ENCODE data around the gene PDSS1.

PDSS1 gene

DNA sequence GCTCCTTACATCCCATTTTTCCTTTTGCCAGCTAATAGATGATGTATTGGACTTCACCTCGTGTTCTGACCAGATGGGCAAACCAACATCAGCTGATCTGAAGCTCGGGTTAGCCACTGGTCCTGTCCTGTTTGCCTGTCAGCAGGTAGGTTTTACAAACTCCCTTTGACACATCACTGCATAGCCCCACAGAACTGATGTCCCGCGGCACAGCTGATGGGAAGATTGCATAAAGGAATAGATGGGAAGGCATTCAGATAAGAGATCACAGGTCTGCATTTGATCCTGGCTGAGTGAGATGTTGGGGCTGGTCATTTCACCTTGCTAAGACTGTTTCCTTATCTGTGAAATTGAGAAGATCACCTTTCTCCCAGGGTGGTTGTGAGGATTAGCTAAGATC lies 37.9 kb downstream of the PDSS1 start:
- no peak overlapping the region for H2AFZ ChIP-seq (ENCODE audit: low read length)
- H3K9me3 ChIP-seq (replicated peaks; ENCODE audit: insufficient read depth, low read length), result no peaks in the 10 kb centered on the region
- H4K20me1 ChIP-seq (ENCODE audit: insufficient read depth, low read length), result no peaks in the 10 kb centered on the region
- peaks cover 4% of the 10 kb centered on the region; the same call in 1 of the 2 replicates for H3K36me3 ChIP-seq (replicated peaks; ENCODE audit: insufficient read depth, low read length)
- TF ChIP-seq EZH2phosphoT487 (IDR thresholded peaks at IDR 0.05; ENCODE audit: low read length), result no peak
- no peak for TF ChIP-seq CTCF (IDR thresholded peaks at IDR 0.05; ENCODE audit: low read length)
- no peak for TF ChIP-seq EZH2 (optimal IDR thresholded peaks at IDR 0.05; ENCODE audit: low read depth, low read length)
- no peaks in the 10 kb centered on the region for H3K9me2 ChIP-seq (replicated peaks; ENCODE audit: insufficient read depth, low read length)
- H3F3A ChIP-seq (ENCODE audit: insufficient read depth, low read length), result peaks cover 30% of the 10 kb centered on the region
- peaks cover 25% of the 10 kb centered on the region for H3K4me1 ChIP-seq (ENCODE audit: low read length)
- no peak overlapping the region for H3K4me2 ChIP-seq (ENCODE audit: low read depth, low read length)
- no peak for DNase-seq
- H3K9ac ChIP-seq (ENCODE audit: low read length), result no peak overlapping the region
- H3K27me3 ChIP-seq (replicated peaks; ENCODE audit: insufficient read depth, low read length), result no peaks in the 10 kb centered on the region
- H3K27ac ChIP-seq (ENCODE audit: low read length), result no peak overlapping the region
- peaks cover 11% of the 10 kb centered on the region; the same call in 1 of the 2 replicates for H3K79me2 ChIP-seq (ENCODE audit: low read length)
- no peak overlapping the region for H3K4me3 ChIP-seq (ENCODE audit: low read length)

DNA sequence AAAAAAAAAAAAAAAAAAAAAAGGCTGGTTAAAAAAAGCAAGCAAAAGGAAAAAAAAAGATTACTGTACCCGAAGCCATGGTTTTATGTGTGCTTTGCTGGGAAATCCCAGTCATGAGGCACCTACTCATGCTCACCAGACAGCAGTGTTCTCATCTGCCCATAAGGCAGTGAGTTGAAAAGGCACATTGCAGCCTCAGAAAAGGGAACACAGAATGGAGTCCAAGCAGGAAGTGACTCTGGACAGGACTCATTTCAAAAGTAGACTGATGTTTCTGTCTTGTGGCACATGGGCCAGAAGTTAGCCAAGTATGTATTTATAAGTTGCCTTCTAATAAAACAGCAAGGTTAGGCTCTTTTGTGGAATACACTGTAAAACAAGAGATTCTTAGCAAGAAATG lies 40.2 kb downstream of the PDSS1 start:
- Histone ChIP-seq H4K20me1 (ENCODE audit: insufficient read depth, low read length) (no peaks in the 10 kb centered on the region), H3K9ac (ENCODE audit: low read length) (no peak overlapping the region), H3K4me1 (ENCODE audit: low read length) (peaks cover 25% of the 10 kb centered on the region), H3K79me2 (ENCODE audit: low read length) (peaks cover 24% of the 10 kb centered on the region), H3K27ac (ENCODE audit: low read length) (peak overlapping the region; percentile 89), H3K36me3 (replicated peaks; ENCODE audit: insufficient read depth, low read length) (peaks cover 14% of the 10 kb centered on the region; the same call in 1 of the 2 replicates), H3F3A (ENCODE audit: insufficient read depth, low read length) (peaks cover 30% of the 10 kb centered on the region), H3K9me2 (replicated peaks; ENCODE audit: insufficient read depth, low read length) (no peaks in the 10 kb centered on the region), H2AFZ (ENCODE audit: low read length) (no peak overlapping the region), H3K9me3 (replicated peaks; ENCODE audit: insufficient read depth, low read length) (no peaks in the 10 kb centered on the region), H3K4me3 (ENCODE audit: low read length) (no peak overlapping the region), H3K4me2 (ENCODE audit: low read depth, low read length) (no peak overlapping the region), H3K27me3 (replicated peaks; ENCODE audit: insufficient read depth, low read length) (no peaks in the 10 kb centered on the region)
- peak; percentile 40 for DNase-seq
- TF ChIP-seq CTCF (IDR thresholded peaks at IDR 0.05; ENCODE audit: low read length), result no peak
- no peak for TF ChIP-seq EZH2 (optimal IDR thresholded peaks at IDR 0.05; ENCODE audit: low read depth, low read length)
- TF ChIP-seq EZH2phosphoT487 (IDR thresholded peaks at IDR 0.05; ENCODE audit: low read length), result no peak

GRCh38 chr10:26738301-26738911 lies 40.9 kb downstream of the PDSS1 start:
- Histone ChIP-seq H2AFZ (ENCODE audit: low read length) (no peak overlapping the region), H3K4me1 (ENCODE audit: low read length) (peaks cover 25% of the 10 kb centered on the region), H3K4me2 (ENCODE audit: low read depth, low read length) (peak overlapping the region; percentile 42), H4K20me1 (ENCODE audit: insufficient read depth, low read length) (no peaks in the 10 kb centered on the region), H3K4me3 (ENCODE audit: low read length) (peak overlapping the region; percentile 28; the same call in 1 of the 2 replicates), H3K27me3 (replicated peaks; ENCODE audit: insufficient read depth, low read length) (no peaks in the 10 kb centered on the region), H3K36me3 (replicated peaks; ENCODE audit: insufficient read depth, low read length) (peaks cover 12% of the 10 kb centered on the region; the same call in 1 of the 2 replicates), H3K9ac (ENCODE audit: low read length) (peak overlapping the region; percentile 44), H3K9me2 (replicated peaks; ENCODE audit: insufficient read depth, low read length) (no peaks in the 10 kb centered on the region), H3K27ac (ENCODE audit: low read length) (peak overlapping the region; percentile 89), H3F3A (ENCODE audit: insufficient read depth, low read length) (peaks cover 30% of the 10 kb centered on the region), H3K9me3 (replicated peaks; ENCODE audit: insufficient read depth, low read length) (no peaks in the 10 kb centered on the region), H3K79me2 (ENCODE audit: low read length) (peaks cover 28% of the 10 kb centered on the region)
- DNase-seq, result no peak
- TF ChIP-seq EZH2 (optimal IDR thresholded peaks at IDR 0.05; ENCODE audit: low read depth, low read length) (no peak), CTCF (IDR thresholded peaks at IDR 0.05; ENCODE audit: low read length) (no peak), EZH2phosphoT487 (IDR thresholded peaks at IDR 0.05; ENCODE audit: low read length) (no peak)

All from MM.1S (cell line).